Gastroesophageal sphincter (tissue), 3 donors: ENCODE data around the gene FAM240A.

ENCODE experiments used
- EP300 ChIP-seq: sonication (generic); formaldehyde crosslinking; IDR thresholded peaks from one replicate; pipeline ENCODE4 v1.6.1; 2017; ENCODE audit warnings: antibody characterized with exemption, mild to moderate bottlenecking
- POLR2A ChIP-seq, 2 donors: fragments of 450-650 bp; IDR thresholded peaks; one replicate each; pipeline ENCODE4 v1.6.1; 2017; ENCODE audit warnings: antibody characterized with exemption in 2 of 2, mild to moderate bottlenecking in 2 of 2, moderate library complexity in 1 of 2
- POLR2AphosphoS5 ChIP-seq: sonication (generic); formaldehyde crosslinking; IDR thresholded peaks from one replicate; pipeline ENCODE4 v1.6.1; 2017; ENCODE audit warnings: antibody characterized with exemption
- TF ChIP-seq, protein P1 (sequence below), 4 experiments: fragments of 200-600 bp in 2 of 4; fragments of 450-650 bp in 2 of 4; sonication (generic) in 1 of 4; IDR thresholded peaks; one replicate each; pipeline ENCODE4 v1.5.1; 2017 to 2019; ENCODE audit warnings: antibody characterized with exemption in 4 of 4, mild to moderate bottlenecking in 2 of 4, moderate library complexity in 2 of 4

DNA sequence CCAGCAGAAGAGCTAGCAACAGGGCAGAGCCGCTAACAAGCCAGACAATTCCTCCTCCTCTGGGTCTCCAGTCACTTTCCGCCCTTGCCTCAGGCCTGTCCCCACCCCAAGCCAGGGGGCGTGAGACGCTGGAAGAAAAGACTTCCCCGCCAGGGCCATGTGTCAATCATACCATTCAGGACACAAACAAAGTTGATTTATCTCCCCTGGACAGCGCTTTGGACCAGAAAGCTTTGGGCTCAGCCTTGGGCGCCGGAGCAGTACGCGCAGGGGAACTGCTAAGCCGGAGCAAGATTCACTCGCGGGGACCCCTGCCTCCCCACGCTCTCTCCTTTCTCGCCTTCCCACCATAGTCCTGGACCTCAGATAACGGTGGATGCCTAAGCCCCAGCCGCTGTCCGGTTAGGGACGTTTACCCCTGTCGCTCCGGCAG lies 46.7 kb upstream of the FAM240A start:
- TF ChIP-seq POLR2A (IDR thresholded peaks at IDR 0.05) (no peak), POLR2AphosphoS5 (no peak), EP300 (no peak)
- TF ChIP-seq, protein P1, sequence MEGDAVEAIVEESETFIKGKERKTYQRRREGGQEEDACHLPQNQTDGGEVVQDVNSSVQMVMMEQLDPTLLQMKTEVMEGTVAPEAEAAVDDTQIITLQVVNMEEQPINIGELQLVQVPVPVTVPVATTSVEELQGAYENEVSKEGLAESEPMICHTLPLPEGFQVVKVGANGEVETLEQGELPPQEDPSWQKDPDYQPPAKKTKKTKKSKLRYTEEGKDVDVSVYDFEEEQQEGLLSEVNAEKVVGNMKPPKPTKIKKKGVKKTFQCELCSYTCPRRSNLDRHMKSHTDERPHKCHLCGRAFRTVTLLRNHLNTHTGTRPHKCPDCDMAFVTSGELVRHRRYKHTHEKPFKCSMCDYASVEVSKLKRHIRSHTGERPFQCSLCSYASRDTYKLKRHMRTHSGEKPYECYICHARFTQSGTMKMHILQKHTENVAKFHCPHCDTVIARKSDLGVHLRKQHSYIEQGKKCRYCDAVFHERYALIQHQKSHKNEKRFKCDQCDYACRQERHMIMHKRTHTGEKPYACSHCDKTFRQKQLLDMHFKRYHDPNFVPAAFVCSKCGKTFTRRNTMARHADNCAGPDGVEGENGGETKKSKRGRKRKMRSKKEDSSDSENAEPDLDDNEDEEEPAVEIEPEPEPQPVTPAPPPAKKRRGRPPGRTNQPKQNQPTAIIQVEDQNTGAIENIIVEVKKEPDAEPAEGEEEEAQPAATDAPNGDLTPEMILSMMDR (IDR thresholded peaks at IDR 0.05), result no peak
